MM.1S (cell line): ENCODE data around the gene CATSPERB.
"Not testable (repeated sequence)": the region's sequence is repeated elsewhere in the genome, so short reads cannot be mapped to it uniquely, and the experiment has no call there.

Experiments
- DNase-seq: peaks from one replicate; pipeline ENCODE4 v3.0.0-alpha.2; 2015
- H2AFZ ChIP-seq: fragments of 300-600 bp; sonication (generic); 2 replicates; pipeline ENCODE4 v1.6.0; 2016; ENCODE audit warnings: antibody characterized with exemption, low read length
- H3F3A ChIP-seq: fragments of 300-600 bp; sonication (generic); 2 replicates; pipeline ENCODE4 v1.6.1; 2016; ENCODE audit warnings: mild to moderate bottlenecking, antibody characterized with exemption, low read length, moderate library complexity, mixed read lengths; ENCODE audit not compliant: insufficient read depth
- H3K27ac ChIP-seq: fragments of 300-600 bp; sonication (generic); 2 replicates; pipeline ENCODE4 v1.5.1; 2016; ENCODE audit warnings: mild to moderate bottlenecking, low read length
- H3K27me3 ChIP-seq: fragments of 300-600 bp; sonication (generic); replicated peaks from 2 replicates; pipeline ENCODE4 v1.6.0; 2016; ENCODE audit warnings: low read length; ENCODE audit not compliant: insufficient read depth
- H3K36me3 ChIP-seq: fragments of 300-600 bp; sonication (generic); replicated peaks from 2 replicates; pipeline ENCODE4 v1.6.1; 2016; ENCODE audit warnings: mild to moderate bottlenecking, low read length, mixed read lengths; ENCODE audit not compliant: insufficient read depth
- H3K4me1 ChIP-seq: fragments of 300-600 bp; sonication (generic); 2 replicates; pipeline ENCODE4 v1.6.1; 2016; ENCODE audit warnings: low read length, mixed read lengths
- H3K4me2 ChIP-seq: fragments of 300-600 bp; sonication (generic); 2 replicates; pipeline ENCODE4 v1.6.0; 2016; ENCODE audit warnings: low read depth, low read length
- H3K4me3 ChIP-seq: fragments of 300-600 bp; sonication (generic); 2 replicates; pipeline ENCODE4 v1.5.1; 2016; ENCODE audit warnings: low read length, mixed read lengths
- H3K79me2 ChIP-seq: fragments of 300-600 bp; sonication (generic); 2 replicates; pipeline ENCODE4 v1.6.1; 2016; ENCODE audit warnings: mixed run types, low read length, mixed read lengths
- H3K9ac ChIP-seq: fragments of 300-600 bp; sonication (generic); 2 replicates; pipeline ENCODE4 v1.6.1; 2016; ENCODE audit warnings: low read length, mixed read lengths
- H3K9me2 ChIP-seq: fragments of 300-600 bp; sonication (generic); replicated peaks from 2 replicates; pipeline ENCODE4 v1.6.1; 2016; ENCODE audit warnings: mild to moderate bottlenecking, low read length, mixed read lengths; ENCODE audit not compliant: insufficient read depth
- H3K9me3 ChIP-seq: fragments of 300-600 bp; sonication (generic); replicated peaks from 2 replicates; pipeline ENCODE4 v1.6.1; 2016; ENCODE audit warnings: mild to moderate bottlenecking, low read length, mixed read lengths; ENCODE audit not compliant: insufficient read depth
- H4K20me1 ChIP-seq: fragments of 300-600 bp; sonication (generic); 2 replicates; pipeline ENCODE4 v1.6.1; 2016; ENCODE audit warnings: mild to moderate bottlenecking, low read length, moderate library complexity, mixed read lengths; ENCODE audit not compliant: insufficient read depth
- CTCF ChIP-seq: fragments of 300-600 bp; sonication (generic); IDR thresholded peaks from 2 replicates; pipeline ENCODE4 v1.5.1; 2016; ENCODE audit warnings: antibody characterized with exemption, low read length, mixed read lengths
- EZH2 ChIP-seq: fragments of 300-600 bp; sonication (generic); optimal IDR thresholded peaks from 2 replicates; pipeline ENCODE3; 2017; ENCODE audit warnings: low read depth, mild to moderate bottlenecking, antibody characterized with exemption, low read length, mixed read lengths
- EZH2phosphoT487 ChIP-seq: fragments of 300-600 bp; sonication (generic); IDR thresholded peaks from 2 replicates; pipeline ENCODE4 v1.6.1; 2018; ENCODE audit warnings: antibody characterized with exemption, low read length

The CATSPERB gene

DNA sequence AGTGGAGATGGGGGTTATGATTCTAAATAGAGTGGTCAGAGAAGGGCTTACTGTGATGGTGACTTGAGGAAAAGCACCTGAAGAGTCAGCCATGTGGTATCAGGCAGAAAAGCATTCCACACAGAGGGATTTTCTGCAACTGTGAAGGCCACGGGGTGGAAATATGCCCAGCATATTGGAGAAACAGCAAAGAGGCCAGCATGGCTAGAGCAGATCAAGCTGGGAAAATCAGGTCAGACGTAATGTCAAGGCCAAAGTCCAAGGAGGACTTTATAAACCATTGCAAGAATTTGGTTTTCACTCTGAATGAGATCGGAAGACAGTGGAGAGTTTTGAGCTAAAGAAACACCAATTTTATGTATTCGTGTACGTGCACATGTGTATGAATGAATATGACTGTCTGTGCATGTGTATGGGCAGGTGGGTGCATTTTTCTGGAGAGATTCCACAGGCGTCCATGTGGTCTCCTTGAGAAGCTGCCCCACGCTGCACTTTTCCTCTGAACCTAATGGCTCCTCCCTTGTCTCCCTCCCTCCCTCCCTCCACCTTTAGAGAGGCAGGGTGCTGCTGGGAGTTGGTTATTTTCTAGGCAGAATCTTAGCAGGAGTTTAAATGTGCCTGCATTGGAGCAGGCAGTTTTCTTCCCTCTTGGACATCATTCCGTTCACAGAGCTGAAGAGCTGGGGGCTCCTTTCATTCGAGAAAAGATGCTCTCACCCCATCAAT, 124.4 kb downstream of the CATSPERB start:
- Histone ChIP-seq H3K4me3 (no peak overlapping the region), H3K9me2 (no peaks in the 10 kb centered on the region), H2AFZ (no peak overlapping the region), H3K9me3 (no peaks in the 10 kb centered on the region), H3K4me1 (no peaks in the 10 kb centered on the region), H4K20me1 (no peaks in the 10 kb centered on the region), H3K27me3 (no peaks in the 10 kb centered on the region), H3K27ac (no peak overlapping the region), H3K4me2 (no peak overlapping the region), H3F3A (no peaks in the 10 kb centered on the region), H3K79me2 (no peaks in the 10 kb centered on the region), H3K36me3 (no peaks in the 10 kb centered on the region), H3K9ac (no peak overlapping the region)
- DNase-seq: no peak
- TF ChIP-seq EZH2 (no peak), EZH2phosphoT487 (no peak), CTCF (no peak)

DNA sequence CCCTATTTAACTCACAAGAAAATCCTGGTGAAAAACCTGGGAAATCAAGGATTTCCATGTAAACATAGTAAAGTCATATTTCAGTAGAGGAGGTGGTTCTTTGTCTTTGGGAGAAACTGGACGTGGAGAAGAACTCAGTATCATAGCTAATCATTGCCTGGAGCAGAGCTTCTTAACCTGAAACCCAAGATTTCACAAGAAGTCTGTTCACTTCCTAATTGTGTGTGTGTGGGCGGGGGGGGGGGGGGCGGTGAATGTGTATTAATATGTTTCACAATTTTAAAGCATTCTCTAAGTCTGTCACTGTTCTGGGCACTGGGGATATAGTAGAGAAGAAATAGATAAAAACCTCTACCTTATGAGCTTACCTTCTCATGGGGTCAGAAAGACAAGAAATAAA, 125.0 kb downstream of the CATSPERB start:
- Histone ChIP-seq H3K79me2 (no peaks in the 10 kb centered on the region), H3K4me2 (no peak overlapping the region), H4K20me1 (no peaks in the 10 kb centered on the region), H3K4me3 (no peak overlapping the region), H3K36me3 (no peaks in the 10 kb centered on the region), H3K9ac (no peak overlapping the region), H3K27ac (no peak overlapping the region), H3K27me3 (no peaks in the 10 kb centered on the region), H3F3A (no peaks in the 10 kb centered on the region), H3K4me1 (no peaks in the 10 kb centered on the region), H2AFZ (no peak overlapping the region), H3K9me2 (no peaks in the 10 kb centered on the region), H3K9me3 (no peaks in the 10 kb centered on the region)
- DNase-seq: no peak
- TF ChIP-seq CTCF: no peak
- TF ChIP-seq EZH2: no peak
- TF ChIP-seq EZH2phosphoT487: no peak

- not testable (repeated sequence) for H3K9ac ChIP-seq, H3K9me2 ChIP-seq, H3K27ac ChIP-seq, H3K4me2 ChIP-seq, H2AFZ ChIP-seq, H4K20me1 ChIP-seq, H3K27me3 ChIP-seq, H3K9me3 ChIP-seq, H3K36me3 ChIP-seq, H3K4me1 ChIP-seq, H3K4me3 ChIP-seq, DNase-seq, H3F3A ChIP-seq, H3K79me2 ChIP-seq
Observed at GRCh38 chr14:91604611-91605010, 127.3 kb downstream of the CATSPERB start.

DNA sequence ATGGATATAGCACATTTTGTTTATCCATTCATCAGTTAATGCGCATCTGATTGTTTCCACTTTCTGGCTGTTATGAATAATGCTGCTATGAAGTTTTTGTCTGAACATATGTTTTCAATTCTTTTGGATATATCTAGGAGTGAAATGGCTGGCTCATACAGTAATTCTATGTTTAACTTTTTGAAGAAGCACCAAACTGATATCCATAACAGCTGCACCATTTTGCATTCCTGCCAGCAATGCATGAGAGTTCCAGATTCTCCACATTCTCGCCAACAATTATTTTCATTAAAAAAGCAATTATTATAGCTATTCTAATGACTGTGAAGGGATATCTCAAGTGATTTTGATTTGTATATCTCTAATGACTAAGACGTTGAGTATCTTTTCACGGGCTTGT, 131.9 kb downstream of the CATSPERB start:
- H4K20me1 ChIP-seq: no peaks in the 10 kb centered on the region
- H3K4me3 ChIP-seq: no peak overlapping the region
- DNase-seq: no peak
- H3F3A ChIP-seq: no peaks in the 10 kb centered on the region
- H3K27ac ChIP-seq: no peak overlapping the region
- no peaks in the 10 kb centered on the region for H3K79me2 ChIP-seq
- no peaks in the 10 kb centered on the region for H3K4me1 ChIP-seq
- H3K9me3 ChIP-seq: no peaks in the 10 kb centered on the region
- H3K27me3 ChIP-seq: no peaks in the 10 kb centered on the region
- TF ChIP-seq CTCF (no peak), EZH2 (no peak), EZH2phosphoT487 (no peak)
- H3K36me3 ChIP-seq: no peaks in the 10 kb centered on the region
- H2AFZ ChIP-seq: no peak overlapping the region
- no peaks in the 10 kb centered on the region for H3K9me2 ChIP-seq
- no peak overlapping the region for H3K4me2 ChIP-seq
- H3K9ac ChIP-seq: no peak overlapping the region
